CD1c-positive myeloid dendritic cell (primary cell): ENCODE data around the gene PVR.
"Not testable (repeated sequence)": the region's sequence is repeated elsewhere in the genome, so short reads cannot be mapped to it uniquely, and the experiment has no call there.

Source experiments
- DNase-seq: peaks from one replicate; pipeline ENCODE4 v3.0.0-alpha.2; 2016; ENCODE audit errors: extremely low spot score

PVR gene

GRCh38 chr19:44673510-44673909 lies 29.8 kb downstream of the PVR start:
- no peak for DNase-seq

GRCh38 chr19:44675521-44675920 lies 31.8 kb downstream of the PVR start:
- DNase-seq, result no peak

GRCh38 chr19:44677019-44677811 lies 33.5 kb downstream of the PVR start:
- DNase-seq, result no peak

GRCh38 chr19:44680536-44680935 lies 36.8 kb downstream of the PVR start:
- no peak for DNase-seq

GRCh38 chr19:44681992-44682790 lies 38.5 kb downstream of the PVR start:
- no peak for DNase-seq

- no peak for DNase-seq
Observed at GRCh38 chr19:44682807-44683206, 39.1 kb downstream of the PVR start.

GRCh38 chr19:44683434-44684210 lies 39.9 kb downstream of the PVR start:
- no peak for DNase-seq

GRCh38 chr19:44684396-44684795 lies 40.7 kb downstream of the PVR start:
- DNase-seq, result not testable (repeated sequence)

GRCh38 chr19:44684892-44685863 lies 41.5 kb downstream of the PVR start:
- peak; percentile 70 for DNase-seq

- DNase-seq, result peak; percentile 88
Observed at GRCh38 chr19:44685877-44686276, 42.2 kb downstream of the PVR start.

- no peak for DNase-seq
Observed at GRCh38 chr19:44686896-44687295, 43.2 kb downstream of the PVR start.

GRCh38 chr19:44687888-44688287 lies 44.2 kb downstream of the PVR start:
- peak; percentile 66 for DNase-seq

- DNase-seq, result peak; percentile 62
Observed at GRCh38 chr19:44689290-44690130, 45.8 kb downstream of the PVR start.

GRCh38 chr19:44690131-44690440 lies 46.4 kb downstream of the PVR start:
- no peak for DNase-seq

- peak; percentile 2 for DNase-seq
Observed at GRCh38 chr19:44692379-44692721, 48.6 kb downstream of the PVR start.

GRCh38 chr19:44694184-44694579 lies 50.5 kb downstream of the PVR start:
- DNase-seq, result peak; percentile 36

GRCh38 chr19:44696939-44697669 lies 53.4 kb downstream of the PVR start:
- DNase-seq, result no peak

GRCh38 chr19:44697670-44698034 lies 53.9 kb downstream of the PVR start:
- DNase-seq, result no peak

GRCh38 chr19:44698492-44699201 lies 54.9 kb downstream of the PVR start, which contains the start of gene CEACAM16:
Gene CEACAM16 (plus strand): TSS chr19:44699151. CDS start chr19:44701457, 2,306 bp downstream.
- no peak for DNase-seq
